Esophagus muscularis mucosa (tissue), 4 donors: ENCODE data around the gene DEFB114. TPM values are rescaled to one million over a fixed set of nuclear protein-coding genes. Genes with fewer than 3 reads are reported as not detected.

Experiments
- DNase-seq: peaks from one replicate; pipeline ENCODE4 v3.0.0-alpha.2; 2017; ENCODE audit errors: extremely low spot score
- H3K27ac ChIP-seq, 4 donors: fragments of 200-600 bp; sonication (generic); replicated peaks in 1 of 4; 1 replicate in 3 of 4; 2 replicates in 1 of 4; pipeline ENCODE4 v1.5.1; 2016 to 2019; ENCODE audit warnings: mild to moderate bottlenecking in 1 of 4
- H3K27me3 ChIP-seq, 4 donors: fragments of 200-600 bp; sonication (generic); one replicate each; pipeline versions ENCODE4 v1.5.1 to v1.6.0; 2016 to 2019
- H3K36me3 ChIP-seq, 4 donors: fragments of 200-600 bp; sonication (generic); one replicate each; pipeline ENCODE4 v1.5.1; 2016 to 2019
- H3K4me1 ChIP-seq, 4 donors: fragments of 200-600 bp; sonication (generic); one replicate each; pipeline ENCODE4 v1.5.1; 2016 to 2019
- H3K4me3 ChIP-seq, 4 donors: fragments of 200-600 bp; sonication (generic); 1 replicate in 2 of 4; 2 replicates in 2 of 4; pipeline ENCODE4 v1.5.1; 2016 to 2019; ENCODE audit warnings: mild to moderate bottlenecking in 4 of 4, moderate library complexity in 1 of 4
- H3K9me3 ChIP-seq, 4 donors: fragments of 200-600 bp; sonication (generic); 1 replicate in 3 of 4; 2 replicates in 1 of 4; pipeline ENCODE4 v1.5.1; 2016 to 2019
- EP300 ChIP-seq: sonication (generic); formaldehyde crosslinking; IDR thresholded peaks from one replicate; pipeline ENCODE4 v1.6.1; 2017; ENCODE audit warnings: antibody characterized with exemption
- POLR2A ChIP-seq: fragments of 450-650 bp; IDR thresholded peaks from one replicate; pipeline ENCODE4 v1.6.1; 2017; ENCODE audit warnings: antibody characterized with exemption, moderate library complexity, mild to moderate bottlenecking, low read depth
- POLR2AphosphoS5 ChIP-seq, 2 donors: sonication (generic); formaldehyde crosslinking; IDR thresholded peaks; one replicate each; pipeline ENCODE4 v1.6.1; 2017; ENCODE audit warnings: antibody characterized with exemption in 2 of 2
- WGBS: methylation state at CpG from one replicate; pipeline ENCODE4 v1.1.5; 2018; 5-methylcytosine and 5-hydroxymethylcytosine counted together
- intact Hi-C: fragments of 100-400 bp; cut with DNase I; formaldehyde crosslinking; loops from one replicate; pipeline ENCODE4 v1.15.1; 2023
- total RNA-seq, 4 donors: library from RNA; depleted of rRNA; stranded (reverse); fragments of >200 nt; gene quantifications; one replicate each; pipeline versions ENCODE4 v1.1.0 to v1.2.1, GENCODE V29; 2016
- TF ChIP-seq, protein P1 (sequence below), 3 experiments: fragments of 200-600 bp in 2 of 3; fragments of 450-650 bp in 1 of 3; sonication (generic) in 2 of 3; IDR thresholded peaks; one replicate each; pipeline ENCODE4 v1.5.1; 2017 to 2019; ENCODE audit warnings: antibody characterized with exemption in 3 of 3, mild to moderate bottlenecking in 2 of 3, moderate library complexity in 1 of 3

Gene DEFB114
- total RNA-seq, 4 donors from 2014 or later, result not detected

DNA sequence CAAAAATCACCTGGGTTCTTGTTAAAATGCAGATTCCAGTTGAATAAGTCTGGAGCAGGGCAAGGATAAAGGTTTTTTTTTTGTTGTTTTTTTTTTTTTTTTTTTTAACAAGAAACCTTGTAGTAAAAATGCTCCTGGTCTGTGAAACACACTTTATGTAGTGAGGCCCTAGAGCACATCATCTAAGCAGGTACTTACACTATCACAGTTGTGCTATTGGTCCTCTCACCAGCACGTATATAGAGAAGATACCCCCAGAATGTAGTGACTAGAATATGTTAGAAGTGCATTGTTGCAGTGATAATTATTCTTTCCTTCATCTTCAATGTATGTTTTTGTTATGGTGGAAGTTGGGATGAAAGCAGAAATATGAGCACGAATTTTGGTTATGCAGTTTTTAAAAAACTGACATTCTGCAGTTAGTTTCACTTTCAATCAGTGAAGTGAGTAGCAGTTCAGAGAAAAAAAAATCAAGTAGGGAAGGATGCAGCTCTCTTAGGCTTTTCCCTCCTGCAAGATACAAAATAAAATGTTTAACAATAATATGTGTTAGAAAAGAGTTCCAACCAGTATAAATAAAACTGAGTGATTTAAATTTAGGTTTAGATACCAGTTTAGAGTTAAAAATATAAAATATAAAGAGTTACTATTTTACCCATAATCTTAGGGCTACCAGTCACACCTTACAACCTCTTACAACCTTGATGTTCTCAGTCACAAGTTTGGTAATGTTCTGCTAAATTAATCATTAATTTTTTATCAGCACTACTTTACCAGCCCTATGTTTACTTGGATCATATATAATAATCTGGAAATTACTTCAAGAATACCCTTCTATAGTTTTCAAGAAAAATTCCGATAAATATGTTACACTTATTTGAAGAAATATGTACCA is 14.6 kb upstream of the DEFB114 start:
- no peak overlapping the region for H3K27ac ChIP-seq
- 40% methylated on average over 3 of the region's 3 CpGs for WGBS
- H3K9me3 ChIP-seq, result no peaks in the 10 kb centered on the region
- TF ChIP-seq POLR2AphosphoS5 (IDR thresholded peaks at IDR 0.05), result no peak
- TF ChIP-seq, protein P1, sequence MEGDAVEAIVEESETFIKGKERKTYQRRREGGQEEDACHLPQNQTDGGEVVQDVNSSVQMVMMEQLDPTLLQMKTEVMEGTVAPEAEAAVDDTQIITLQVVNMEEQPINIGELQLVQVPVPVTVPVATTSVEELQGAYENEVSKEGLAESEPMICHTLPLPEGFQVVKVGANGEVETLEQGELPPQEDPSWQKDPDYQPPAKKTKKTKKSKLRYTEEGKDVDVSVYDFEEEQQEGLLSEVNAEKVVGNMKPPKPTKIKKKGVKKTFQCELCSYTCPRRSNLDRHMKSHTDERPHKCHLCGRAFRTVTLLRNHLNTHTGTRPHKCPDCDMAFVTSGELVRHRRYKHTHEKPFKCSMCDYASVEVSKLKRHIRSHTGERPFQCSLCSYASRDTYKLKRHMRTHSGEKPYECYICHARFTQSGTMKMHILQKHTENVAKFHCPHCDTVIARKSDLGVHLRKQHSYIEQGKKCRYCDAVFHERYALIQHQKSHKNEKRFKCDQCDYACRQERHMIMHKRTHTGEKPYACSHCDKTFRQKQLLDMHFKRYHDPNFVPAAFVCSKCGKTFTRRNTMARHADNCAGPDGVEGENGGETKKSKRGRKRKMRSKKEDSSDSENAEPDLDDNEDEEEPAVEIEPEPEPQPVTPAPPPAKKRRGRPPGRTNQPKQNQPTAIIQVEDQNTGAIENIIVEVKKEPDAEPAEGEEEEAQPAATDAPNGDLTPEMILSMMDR (IDR thresholded peaks at IDR 0.05), result no peak
- no peak for TF ChIP-seq POLR2A
- TF ChIP-seq EP300, result no peak
- no peak for DNase-seq
- no peaks in the 10 kb centered on the region for H3K27me3 ChIP-seq
- intact Hi-C loops, result no loop called here
- H3K4me3 ChIP-seq, result peak overlapping the region; percentile 23 to 45 (median 37)
- no peaks in the 10 kb centered on the region for H3K36me3 ChIP-seq
- H3K4me1 ChIP-seq, result peaks cover 0 to 17% (median 7%) of the 10 kb centered on the region in 4 donors

DNA sequence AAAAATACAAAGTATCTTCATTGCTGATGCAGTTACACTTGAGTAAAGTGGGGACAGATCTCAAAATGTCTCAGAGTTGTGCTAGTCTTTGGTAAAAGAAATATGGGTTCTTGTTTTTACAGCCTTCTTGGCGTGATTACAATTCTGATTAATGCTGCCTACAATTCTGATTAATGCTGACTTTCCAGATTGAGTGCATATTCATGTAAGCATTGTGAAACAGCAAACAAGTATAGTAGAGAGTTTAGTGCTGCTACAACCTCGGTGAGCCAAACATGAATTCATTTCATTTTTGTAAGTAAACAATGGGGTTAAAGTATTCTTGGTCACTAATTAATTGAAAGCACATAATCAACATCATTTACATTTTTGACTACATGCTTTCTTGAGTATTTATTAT is 5.6 kb upstream of the DEFB114 start, which contains the start of gene DEFB113:
Gene DEFB113, minus strand, starts transcription at position 21 of the 400 bp plus-strand sequence. Its CDS starts 0 bp downstream, at position 21.
- WGBS, result 66% methylated on average over 2 of the region's 2 CpGs
- H3K27me3 ChIP-seq, result no peaks in the 10 kb centered on the region
- H3K9me3 ChIP-seq, result no peaks in the 10 kb centered on the region
- no peaks in the 10 kb centered on the region for H3K4me1 ChIP-seq
- TF ChIP-seq EP300, result no peak
- TF ChIP-seq, protein P1 (IDR thresholded peaks at IDR 0.05), result no peak
- no peak for TF ChIP-seq POLR2AphosphoS5 (IDR thresholded peaks at IDR 0.05)
- TF ChIP-seq POLR2A, result no peak
- H3K27ac ChIP-seq, result no peak within 1 kb of the TSS
- H3K4me3 ChIP-seq, result no peak within 1 kb of the TSS
- no peaks in the 10 kb centered on the region for H3K36me3 ChIP-seq
- no peak for DNase-seq
- intact Hi-C loops, result no loop called here

- no peaks in the 10 kb centered on the region for H3K27me3 ChIP-seq
- H3K27ac ChIP-seq, result no peak overlapping the region
- TF ChIP-seq POLR2AphosphoS5 (IDR thresholded peaks at IDR 0.05) (no peak), POLR2A (no peak), EP300 (no peak)
- TF ChIP-seq, protein P1 (IDR thresholded peaks at IDR 0.05), result no peak
- no peaks in the 10 kb centered on the region for H3K9me3 ChIP-seq
- 57% methylated on average over 2 of the region's 2 CpGs for WGBS
- no peak overlapping the region for H3K4me3 ChIP-seq
- H3K4me1 ChIP-seq, result no peaks in the 10 kb centered on the region
- H3K36me3 ChIP-seq, result no peaks in the 10 kb centered on the region
- intact Hi-C loops, result no loop called here
- no peak for DNase-seq
Observed at GRCh38 chr6:49966823-49967222, 2.9 kb upstream of the DEFB114 start.

DNA sequence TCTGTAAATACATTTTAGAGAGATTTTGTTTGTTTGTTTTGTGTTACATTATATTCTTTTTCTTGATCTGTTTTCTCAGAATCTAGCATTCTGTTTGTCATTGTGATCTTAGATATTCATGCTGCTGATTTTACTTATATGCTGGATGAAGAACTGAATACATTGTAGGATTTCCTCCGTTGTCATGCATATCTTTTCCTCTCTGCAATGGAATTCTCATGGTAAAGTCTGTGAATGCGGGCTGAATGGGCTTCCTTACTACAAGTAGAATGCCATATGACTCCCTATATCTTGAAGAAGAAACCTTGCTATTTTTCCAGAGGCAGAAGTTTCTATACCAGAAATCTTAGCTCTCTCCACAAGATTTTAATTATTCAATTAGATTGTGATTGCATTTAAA is 2.4 kb upstream of the DEFB114 start:
- H3K4me1 ChIP-seq, result no peaks in the 10 kb centered on the region
- no peak overlapping the region for H3K4me3 ChIP-seq
- no peaks in the 10 kb centered on the region for H3K36me3 ChIP-seq
- TF ChIP-seq EP300, result no peak
- DNase-seq, result no peak
- no peak overlapping the region for H3K27ac ChIP-seq
- no peaks in the 10 kb centered on the region for H3K27me3 ChIP-seq
- WGBS, result 55% methylated on average over 2 of the region's 2 CpGs
- intact Hi-C loops, result no loop called here
- no peaks in the 10 kb centered on the region for H3K9me3 ChIP-seq

GRCh38 chr6:49958180-49958579 is 5.8 kb downstream of the DEFB114 start:
- Histone ChIP-seq H3K9me3 (no peaks in the 10 kb centered on the region), H3K27ac (no peak overlapping the region), H3K4me3 (no peak overlapping the region), H3K27me3 (no peaks in the 10 kb centered on the region), H3K4me1 (no peaks in the 10 kb centered on the region), H3K36me3 (no peaks in the 10 kb centered on the region)
- no peak for DNase-seq
- WGBS, result 97% methylated on average over 1 of the region's 1 CpG
- intact Hi-C loops, result no loop called here
- TF ChIP-seq, protein P1 (IDR thresholded peaks at IDR 0.05), result no peak
- no peak for TF ChIP-seq EP300
- no peak for TF ChIP-seq POLR2A
- TF ChIP-seq POLR2AphosphoS5 (IDR thresholded peaks at IDR 0.05), result no peak
